HG03520 (cell line): ENCODE results near the gene RAB31.

ENCODE experiments used
- ATAC-seq: cut with Tn5 transposase; IDR thresholded peaks from one replicate; pipeline ENCODE4 v1.9.1; 2021; ENCODE audit warnings: mild to moderate bottlenecking, moderate library complexity; ENCODE audit not compliant: unreplicated experiment

RAB31 gene

GRCh38 chr18:9712130-9712577 is 4.1 kb downstream of the RAB31 start:
- ATAC-seq: no peak

- no peak for ATAC-seq
These were observed 4.5 kb downstream of the RAB31 start for GRCh38 chr18:9712611-9713010.

GRCh38 chr18:9714266-9715087 is 6.4 kb downstream of the RAB31 start:
- ATAC-seq: no peak

GRCh38 chr18:9715088-9715343 is 6.9 kb downstream of the RAB31 start:
- ATAC-seq: no peak

- ATAC-seq: no peak
These were observed 8.1 kb downstream of the RAB31 start for GRCh38 chr18:9715978-9716774.

GRCh38 chr18:9716780-9717563 is 8.9 kb downstream of the RAB31 start:
- ATAC-seq: peak; percentile 35

GRCh38 chr18:9719421-9719981 is 11.4 kb downstream of the RAB31 start:
- no peak for ATAC-seq

GRCh38 chr18:9720327-9720726 is 12.2 kb downstream of the RAB31 start:
- no peak for ATAC-seq

GRCh38 chr18:9721893-9722550 is 13.9 kb downstream of the RAB31 start:
- ATAC-seq: no peak

GRCh38 chr18:9722691-9723090 is 14.6 kb downstream of the RAB31 start:
- no peak for ATAC-seq

- no peak for ATAC-seq
These were observed 16.9 kb downstream of the RAB31 start for GRCh38 chr18:9724797-9725585.

GRCh38 chr18:9726175-9726574 is 18.1 kb downstream of the RAB31 start:
- ATAC-seq: no peak

- ATAC-seq: no peak
These were observed 18.8 kb downstream of the RAB31 start for GRCh38 chr18:9726936-9727335.

GRCh38 chr18:9730786-9731185 is 22.7 kb downstream of the RAB31 start:
- no peak for ATAC-seq

GRCh38 chr18:9731380-9731779 is 23.3 kb downstream of the RAB31 start:
- ATAC-seq: no peak

- no peak for ATAC-seq
These were observed 23.9 kb downstream of the RAB31 start for GRCh38 chr18:9732031-9732430.

GRCh38 chr18:9734189-9734588 is 26.1 kb downstream of the RAB31 start:
- no peak for ATAC-seq

- no peak for ATAC-seq
These were observed 27.1 kb downstream of the RAB31 start for GRCh38 chr18:9735238-9735637.

GRCh38 chr18:9735879-9736278 is 27.8 kb downstream of the RAB31 start:
- no peak for ATAC-seq

GRCh38 chr18:9736286-9736835 is 28.3 kb downstream of the RAB31 start:
- no peak for ATAC-seq
